ENCODE data around the gene MYCBPAP. TPM values are rescaled to one million over a fixed set of nuclear protein-coding genes. Genes with fewer than 3 reads are reported as not detected.

MYCBPAP gene
- polyA plus RNA-seq, 3 donors = not detected

DNA sequence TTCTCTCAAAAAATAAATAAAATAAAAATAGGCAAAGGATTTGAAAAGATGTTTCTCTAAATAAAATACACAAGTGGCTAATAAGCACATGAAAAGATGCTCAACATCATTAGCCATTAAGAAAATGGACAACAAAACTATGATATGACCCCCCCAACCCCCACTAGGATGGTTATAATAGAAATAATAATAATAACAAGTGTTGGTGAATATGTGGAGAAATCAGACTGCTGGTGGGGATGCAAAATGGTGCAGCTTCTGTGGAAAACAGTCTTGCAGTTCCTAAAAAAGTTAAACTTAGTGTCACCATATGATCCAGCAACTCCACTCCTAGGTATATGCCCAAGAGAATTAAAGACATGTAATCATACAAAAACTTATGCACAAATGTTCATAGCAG, 9.0 kb upstream of the MYCBPAP start:
- no peaks in the 10 kb centered on the region for H3K79me2 ChIP-seq (ENCODE audit: insufficient read depth, low read length)
- no peaks in the 10 kb centered on the region for H3K36me3 ChIP-seq (replicated peaks in 1 of 2; ENCODE audit: control insufficient read depth in 1 of 2, insufficient read depth in 2 of 2, low read length in 2 of 2)
- Mint-ChIP-seq H3K27me3 (ENCODE audit: low read depth in 3 of 3) (peaks cover 1 to 9% (median 6%) of the 10 kb centered on the region in 3 donors), H3K36me3 (no peaks in the 10 kb centered on the region), H3K4me1 (peaks cover 8% of the 10 kb centered on the region), H3K27ac (no peak overlapping the region), H3K9me3 (no peaks in the 10 kb centered on the region), H3K4me3 (no peak overlapping the region)
- peaks cover 2 to 7% of the 10 kb centered on the region in 2 donors for H3K4me1 ChIP-seq (ENCODE audit: control insufficient read depth in 1 of 2, insufficient read depth in 2 of 2, low read length in 2 of 2)
- no peaks in the 10 kb centered on the region for H3K9me3 ChIP-seq (replicated peaks in 1 of 2; ENCODE audit: control insufficient read depth in 1 of 2, insufficient read depth in 1 of 2, low read length in 2 of 2)
- no peak overlapping the region for H2AFZ ChIP-seq (ENCODE audit: insufficient read depth, low read depth, low read length, poor library complexity, severe bottlenecking)
- intact Hi-C loops (cut with micrococcal nuclease) = no loop called here
- H4K20me1 ChIP-seq (ENCODE audit: insufficient read depth, low read length) = no peaks in the 10 kb centered on the region
- H3K27me3 ChIP-seq (ENCODE audit: control insufficient read depth in 2 of 2, insufficient read depth in 2 of 2, low read length in 2 of 2) = no peaks in the 10 kb centered on the region
- no peak for DNase-seq
- no peak overlapping the region for H3K27ac ChIP-seq (ENCODE audit: low read depth in 1 of 2, low read length in 2 of 2)
- no peak overlapping the region for H3K9ac ChIP-seq (ENCODE audit: insufficient read depth, low read length, poor library complexity, severe bottlenecking)
- TF ChIP-seq, protein P1, sequence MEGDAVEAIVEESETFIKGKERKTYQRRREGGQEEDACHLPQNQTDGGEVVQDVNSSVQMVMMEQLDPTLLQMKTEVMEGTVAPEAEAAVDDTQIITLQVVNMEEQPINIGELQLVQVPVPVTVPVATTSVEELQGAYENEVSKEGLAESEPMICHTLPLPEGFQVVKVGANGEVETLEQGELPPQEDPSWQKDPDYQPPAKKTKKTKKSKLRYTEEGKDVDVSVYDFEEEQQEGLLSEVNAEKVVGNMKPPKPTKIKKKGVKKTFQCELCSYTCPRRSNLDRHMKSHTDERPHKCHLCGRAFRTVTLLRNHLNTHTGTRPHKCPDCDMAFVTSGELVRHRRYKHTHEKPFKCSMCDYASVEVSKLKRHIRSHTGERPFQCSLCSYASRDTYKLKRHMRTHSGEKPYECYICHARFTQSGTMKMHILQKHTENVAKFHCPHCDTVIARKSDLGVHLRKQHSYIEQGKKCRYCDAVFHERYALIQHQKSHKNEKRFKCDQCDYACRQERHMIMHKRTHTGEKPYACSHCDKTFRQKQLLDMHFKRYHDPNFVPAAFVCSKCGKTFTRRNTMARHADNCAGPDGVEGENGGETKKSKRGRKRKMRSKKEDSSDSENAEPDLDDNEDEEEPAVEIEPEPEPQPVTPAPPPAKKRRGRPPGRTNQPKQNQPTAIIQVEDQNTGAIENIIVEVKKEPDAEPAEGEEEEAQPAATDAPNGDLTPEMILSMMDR (IDR thresholded peaks at IDR 0.05) = no peak
- H3K4me2 ChIP-seq (replicated peaks; ENCODE audit: extremely low read depth, low read length, poor library complexity, severe bottlenecking) = no peak overlapping the region
- no peak overlapping the region for H3K4me3 ChIP-seq (replicated peaks in 1 of 3; ENCODE audit: low read depth in 2 of 3, low read length in 3 of 3)

DNA sequence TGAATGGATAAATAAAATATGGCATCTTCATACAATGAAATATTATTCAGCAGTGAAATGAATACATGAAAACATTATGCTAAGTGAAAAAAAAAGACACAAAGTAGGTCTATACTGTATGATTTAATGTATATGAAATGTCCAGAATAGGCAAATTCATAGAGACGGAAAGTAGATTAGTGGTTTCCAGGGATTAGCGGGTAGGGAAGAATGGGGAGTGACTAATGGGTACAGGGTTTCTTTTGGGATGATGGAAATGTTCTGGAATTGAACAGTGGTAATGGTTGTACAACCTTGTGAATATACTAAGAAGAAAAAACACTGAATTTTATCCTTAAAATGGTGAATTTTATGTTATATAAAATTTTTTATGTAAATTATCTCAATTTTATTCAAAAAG, 8.5 kb upstream of the MYCBPAP start:
- Mint-ChIP-seq H3K4me1 (peaks cover 13% of the 10 kb centered on the region), H3K9me3 (no peaks in the 10 kb centered on the region), H3K36me3 (no peaks in the 10 kb centered on the region), H3K27me3 (ENCODE audit: low read depth in 3 of 3) (peaks cover 1 to 9% (median 7%) of the 10 kb centered on the region in 3 donors), H3K27ac (no peak overlapping the region), H3K4me3 (no peak overlapping the region)
- Histone ChIP-seq H3K27me3 (ENCODE audit: control insufficient read depth in 2 of 2, insufficient read depth in 2 of 2, low read length in 2 of 2) (no peaks in the 10 kb centered on the region), H3K4me2 (replicated peaks; ENCODE audit: extremely low read depth, low read length, poor library complexity, severe bottlenecking) (no peak overlapping the region), H3K9ac (ENCODE audit: insufficient read depth, low read length, poor library complexity, severe bottlenecking) (no peak overlapping the region), H3K4me3 (replicated peaks in 1 of 3; ENCODE audit: low read depth in 2 of 3, low read length in 3 of 3) (no peak overlapping the region), H2AFZ (ENCODE audit: insufficient read depth, low read depth, low read length, poor library complexity, severe bottlenecking) (no peak overlapping the region), H4K20me1 (ENCODE audit: insufficient read depth, low read length) (no peaks in the 10 kb centered on the region), H3K79me2 (ENCODE audit: insufficient read depth, low read length) (no peaks in the 10 kb centered on the region), H3K4me1 (ENCODE audit: control insufficient read depth in 1 of 2, insufficient read depth in 2 of 2, low read length in 2 of 2) (peaks cover 7 to 12% of the 10 kb centered on the region in 2 donors), H3K9me3 (replicated peaks in 1 of 2; ENCODE audit: control insufficient read depth in 1 of 2, insufficient read depth in 1 of 2, low read length in 2 of 2) (no peaks in the 10 kb centered on the region), H3K27ac (ENCODE audit: low read depth in 1 of 2, low read length in 2 of 2) (no peak overlapping the region), H3K36me3 (replicated peaks in 1 of 2; ENCODE audit: control insufficient read depth in 1 of 2, insufficient read depth in 2 of 2, low read length in 2 of 2) (no peaks in the 10 kb centered on the region)
- DNase-seq = no peak
- WGBS (ENCODE audit: insufficient coverage) = no CpG with 5 or more reads among the region's 2 CpGs
- intact Hi-C loops (cut with micrococcal nuclease) = no loop called here
- TF ChIP-seq, protein P1 (IDR thresholded peaks at IDR 0.05) = no peak
